Heart right ventricle (tissue), 16 donors: Measurements from ENCODE around the gene PIK3R2. TPM values are rescaled to one million over a fixed set of nuclear protein-coding genes. Genes with fewer than 3 reads are reported as not detected.

Experiments
- ATAC-seq, 8 donors: fragments of 200-7000 bp; cut with Tn5 transposase; one replicate each; pipeline ENCODE4 v1.9.1; 2020; ENCODE audit warnings: mild to moderate bottlenecking in 8 of 8, moderate library complexity in 8 of 8, moderate number of reproducible peaks in 1 of 8
- DNase-seq, 2 donors: peaks; one replicate each; pipeline ENCODE4 v3.0.0-alpha.2; 2020
- H3K27ac ChIP-seq, 10 donors: fragments of 200-600 bp; sonication (generic) in 2 of 10; one replicate each; pipeline versions ENCODE4 v1.5.0 to v1.8.0; 2020 to 2022; ENCODE audit warnings: mild to moderate bottlenecking in 3 of 10
- H3K27me3 ChIP-seq, 7 donors: fragments of 200-600 bp; one replicate each; pipeline ENCODE4 v1.8.0; 2021 to 2022; ENCODE audit warnings: mild to moderate bottlenecking in 2 of 7
- H3K36me3 ChIP-seq, 9 donors: fragments of 200-600 bp; sonication (generic) in 1 of 9; one replicate each; pipeline versions ENCODE4 v1.5.0 to v1.8.0; 2020 to 2022; ENCODE audit warnings: mild to moderate bottlenecking in 2 of 9
- H3K4me1 ChIP-seq, 9 donors: fragments of 200-600 bp; sonication (generic) in 1 of 9; one replicate each; pipeline versions ENCODE4 v1.5.0 to v1.8.0; 2020 to 2022; ENCODE audit warnings: mild to moderate bottlenecking in 4 of 9
- H3K4me3 ChIP-seq, 10 donors: fragments of 200-600 bp; sonication (generic) in 2 of 10; one replicate each; pipeline versions ENCODE4 v1.5.0 to v1.8.0; 2020 to 2022; ENCODE audit warnings: mild to moderate bottlenecking in 7 of 10, moderate library complexity in 2 of 10
- H3K9me3 ChIP-seq, 11 donors: fragments of 200-600 bp in 10 of 11; sonication (generic) in 2 of 11; one replicate each; pipeline versions ENCODE4 v1.5.0 to v1.8.0; 2013 to 2022; ENCODE audit warnings: mild to moderate bottlenecking in 2 of 11, control low read depth in 1 of 11, moderate library complexity in 1 of 11
- CTCF ChIP-seq, 9 donors: fragments of 200-600 bp; sonication (generic) in 2 of 9; IDR thresholded peaks; one replicate each; pipeline versions ENCODE4 v1.5.0 to v1.8.0; 2021 to 2022; ENCODE audit warnings: antibody characterized with exemption in 9 of 9, mild to moderate bottlenecking in 5 of 9, moderate library complexity in 1 of 9
- WGBS, 2 donors: extraction: QIAGEN DNeasy Blood & Tissue Kit; methylation state at CpG; one replicate each; pipeline ENCODE4 v1.1.7; 2013; ENCODE audit warnings: inconsistent platforms in 1 of 2; 5-methylcytosine and 5-hydroxymethylcytosine counted together
- intact Hi-C, 10 donors: fragments of 100-400 bp; cut with DNase I; formaldehyde crosslinking; loops; one replicate each; pipeline versions ENCODE4 v1.11.1 to v1.14.2; 2022
- polyA plus RNA-seq, 2 donors: library from polyadenylated mRNA; stranded (reverse); fragments of 200-250 nt; gene quantifications; one replicate each; pipeline ENCODE4 v1.2.3, GENCODE V29; 2013
- total RNA-seq, 10 donors: library from RNA; stranded (reverse); fragmentation: NEBNext Ultra II Directional in 3 of 10; extraction: Animal tissue kit (Norgen Biotek cat#: 25700) in 3 of 10; gene quantifications; one replicate each; pipeline versions ENCODE4 v1.2.1 to v1.2.4, GENCODE V29; 2021 to 2023
- donor health status: Arrhythmogenic right ventricular cardiomyopathy.
- donor health status: ischemic (EF 13 %, LVEDD 7.1; RV severe dilation, severe dysfunction).
- donor health status: healthy with polysubstance abuse.
- donor health status: DM: no; HTN: yes; CAD: no.
- donor health status: DM: no; HTN: no; CAD: no.
- donor health status: ischemic (EF 25% LVEDD 6.9; RV normal size, moderate dysfunction).
- donor health status: ischemic (EF 25% LVEDD 5.7; RV mildly dilated, moderate dysfunction).
- donor health status: healthy.
- donor health status: DM: yes; HTN: yes; CAD: no.
- donor health status: Ischemic cardiomyopathy.
- donor health status: ischemic (EF 35%, LVEDD 5.7; RV mildly dilated, moderate dysfunction).
- donor health status: nonischemic (EF 11% LVEDD 7.7; RV severe dilation, severe dysfunction).
- donor health status: DM: yes; HTN: yes; CAD: no.
- donor health status: PGD.
- donor health status: ischemic (EF 29% LVEDD 5.4; RV normal size, mild dysfunction).
- donor health status: nonischemic (EF 23%, LVEDD 6.1; RV moderate dilation, normal function).

The PIK3R2 gene
- total and polyA plus RNA-seq, 12 donors = 2.3 to 29.1 (median 21.7) TPM

- 93 to 94% methylated on average over 6 of the region's 6 CpGs for WGBS, 2 donors
- Histone ChIP-seq H3K4me1 (peaks cover 11 to 30% (median 25%) of the 10 kb centered on the region in 9 donors), H3K9me3 (no peaks in the 10 kb centered on the region), H3K4me3 (no peak overlapping the region), H3K36me3 (peaks cover 0 to 67% (median 21%) of the 10 kb centered on the region in 9 donors), H3K27me3 (no peaks in the 10 kb centered on the region), H3K27ac (no peak overlapping the region)
- intact Hi-C loops = loop anchor here in 1 of 10 donors (10.0 kb wide), 1 partner anchor 126 kb away; the partner anchor contains the start of gene LSM4
- no peak for DNase-seq
- ATAC-seq = no peak
- TF ChIP-seq CTCF (IDR thresholded peaks at IDR 0.05) = no peak
These were observed 45.4 kb downstream of the PIK3R2 start for GRCh38 chr19:18198374-18198773.

DNA sequence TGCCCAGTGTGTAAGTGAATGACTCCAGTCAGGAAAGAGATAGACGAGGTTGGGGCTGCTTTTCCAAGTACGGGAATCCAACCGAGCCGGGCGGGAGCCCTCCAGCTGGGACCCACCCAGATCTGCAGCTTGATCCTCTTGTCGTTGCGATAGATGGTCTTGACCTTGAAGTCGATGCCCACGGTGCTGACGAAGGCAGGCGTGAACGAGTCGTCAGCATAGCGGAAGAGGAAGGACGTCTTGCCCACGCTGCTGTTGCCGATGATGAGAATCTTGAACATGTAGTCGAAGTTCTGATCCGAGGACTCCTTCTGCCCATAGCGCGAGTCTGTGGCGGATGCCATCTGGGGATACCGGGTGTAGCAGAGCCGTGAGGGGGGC is 49.4 kb downstream of the PIK3R2 start:
- H3K36me3 ChIP-seq = peaks cover 0 to 44% (median 19%) of the 10 kb centered on the region in 9 donors
- ATAC-seq (no peak), DNase-seq (no peak)
- no peaks in the 10 kb centered on the region for H3K27me3 ChIP-seq
- TF ChIP-seq CTCF (IDR thresholded peaks at IDR 0.05) = no peak
- H3K4me1 ChIP-seq = peaks cover 11 to 30% (median 22%) of the 10 kb centered on the region in 9 donors
- intact Hi-C loops = loop anchor here in 6 of 10 donors (5.0 to 10.0 kb wide), 5 partner anchors 122 to 212 kb away; partner anchors contain the start of genes SSBP4 (in 3 of the 6), LRRC25 (in 1 of the 6) and LSM4 (in 1 of the 6)
- H3K27ac ChIP-seq = peak overlapping the region in 2 of 10 donors; percentile 19 to 81
- 79 to 82% methylated on average over 24 of the region's 24 CpGs for WGBS, 2 donors
- no peaks in the 10 kb centered on the region for H3K9me3 ChIP-seq
- peak overlapping the region in 4 of 10 donors; percentile 75 to 80 (median 76) for H3K4me3 ChIP-seq

DNA sequence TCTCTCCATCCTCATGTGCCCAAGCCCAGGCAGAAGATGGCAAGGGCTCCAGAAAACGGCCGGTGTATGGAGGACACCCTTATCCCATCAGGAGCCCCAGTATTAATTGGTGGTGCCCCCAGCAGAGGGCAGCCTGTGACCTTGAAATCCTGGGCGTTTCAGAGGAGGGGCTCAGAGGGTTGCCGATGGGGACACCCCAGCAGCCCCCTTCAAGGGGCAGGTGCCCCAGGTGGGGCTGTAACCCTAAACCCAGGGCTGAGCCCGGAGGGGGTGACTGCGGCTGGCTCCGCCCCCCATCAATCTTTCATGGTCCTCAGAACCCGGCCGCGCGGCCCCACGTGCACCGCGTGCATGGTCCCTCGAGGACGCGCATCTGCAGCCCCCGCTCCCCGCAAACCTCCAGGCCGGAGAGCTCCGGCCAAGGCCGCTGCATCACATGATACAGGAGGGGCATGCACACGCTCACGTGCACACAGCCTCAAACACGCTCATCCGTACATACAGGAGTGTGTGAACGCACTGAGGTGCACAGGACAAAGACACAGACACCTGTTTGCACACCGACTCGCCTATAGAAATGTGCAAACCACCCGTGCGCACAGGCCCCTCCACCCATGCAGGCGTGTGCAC is 49.9 kb downstream of the PIK3R2 start:
- Histone ChIP-seq H3K27me3 (no peaks in the 10 kb centered on the region), H3K9me3 (no peaks in the 10 kb centered on the region), H3K4me1 (peaks cover 11 to 31% (median 22%) of the 10 kb centered on the region in 9 donors), H3K4me3 (peak overlapping the region; percentile 45 to 80 (median 72)), H3K36me3 (peaks cover 0 to 39% (median 18%) of the 10 kb centered on the region in 9 donors), H3K27ac (peak overlapping the region in 4 of 10 donors; percentile 19 to 81 (median 61))
- ATAC-seq = peak in 1 of 8 donors; percentile 0
- DNase-seq = peak; percentile 24 to 42
- WGBS, 2 donors = 6 to 8% methylated on average over 32 of the region's 32 CpGs
- intact Hi-C loops = loop anchor here in 6 of 10 donors (5.0 to 10.0 kb wide), 5 partner anchors 122 to 212 kb away; partner anchors contain the start of genes SSBP4 (in 3 of the 6), LRRC25 (in 1 of the 6) and LSM4 (in 1 of the 6)
- TF ChIP-seq CTCF (IDR thresholded peaks at IDR 0.05) = peak in 7 of 9 donors; percentile 14 to 46 (median 41)

DNA sequence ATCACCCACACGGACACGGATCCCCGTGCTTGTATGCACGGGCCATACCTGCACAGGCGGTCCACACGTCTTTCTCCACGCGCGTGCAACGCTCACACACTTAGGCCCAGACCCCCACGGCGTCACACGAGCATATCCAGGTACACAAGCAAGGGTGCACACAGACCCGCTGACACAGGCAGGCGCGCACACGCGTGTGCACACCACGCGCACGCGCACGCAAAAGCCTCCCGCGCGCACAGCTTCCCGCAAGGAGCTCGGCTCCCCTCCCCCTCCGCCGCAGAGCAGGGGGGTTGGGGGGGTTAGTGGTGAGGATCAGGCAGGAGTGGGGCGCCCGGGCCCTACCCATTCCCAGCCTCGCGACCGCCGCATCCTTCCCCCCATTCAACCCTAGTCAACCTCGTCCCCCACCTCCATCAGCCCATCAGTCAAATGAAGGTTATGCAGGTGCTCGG is 50.5 kb downstream of the PIK3R2 start:
- ATAC-seq (peak in 2 of 8 donors; percentile 1 to 32), DNase-seq (peak; percentile 39 to 62)
- peak overlapping the region; percentile 45 to 80 (median 72) for H3K4me3 ChIP-seq
- peaks cover 0 to 33% (median 13%) of the 10 kb centered on the region in 9 donors for H3K36me3 ChIP-seq
- WGBS, 2 donors = 1% methylated on average over 38 of the region's 38 CpGs
- intact Hi-C loops = loop anchor here in 6 of 10 donors (5.0 to 10.0 kb wide), 5 partner anchors 121 to 211 kb away; partner anchors contain the start of genes SSBP4 (in 3 of the 6), LRRC25 (in 1 of the 6) and LSM4 (in 1 of the 6)
- H3K9me3 ChIP-seq = no peaks in the 10 kb centered on the region
- TF ChIP-seq CTCF (IDR thresholded peaks at IDR 0.05) = no peak
- H3K27ac ChIP-seq = peak overlapping the region in 9 of 10 donors; percentile 52 to 95 (median 64)
- H3K4me1 ChIP-seq = peaks cover 11 to 35% (median 22%) of the 10 kb centered on the region in 9 donors
- peaks cover 0 to 4% (median 0%) of the 10 kb centered on the region in 7 donors for H3K27me3 ChIP-seq
